MM.1S (cell line): ENCODE data around the gene RIPK1.

ENCODE experiments used
- CTCF ChIP-seq: fragments of 300-600 bp; sonication (generic); IDR thresholded peaks from 2 replicates; pipeline ENCODE4 v1.5.1; 2016; ENCODE audit warnings: antibody characterized with exemption, low read length, mixed read lengths
- EZH2 ChIP-seq: fragments of 300-600 bp; sonication (generic); optimal IDR thresholded peaks from 2 replicates; pipeline ENCODE3; 2017; ENCODE audit warnings: low read depth, mild to moderate bottlenecking, antibody characterized with exemption, low read length, mixed read lengths
- EZH2phosphoT487 ChIP-seq: fragments of 300-600 bp; sonication (generic); IDR thresholded peaks from 2 replicates; pipeline ENCODE4 v1.6.1; 2018; ENCODE audit warnings: antibody characterized with exemption, low read length

- TF ChIP-seq CTCF (no peak), EZH2 (no peak), EZH2phosphoT487 (no peak)
These were observed 35.3 kb upstream of the RIPK1 start for GRCh38 chr6:3032986-3033385.
